HG02763 (cell line): Measurements from ENCODE around the gene SRXN1.
A peak's percentile ranks its signal among the peaks of the same experiment; 100 is the strongest.
"Not testable (repeated sequence)": the region's sequence is repeated elsewhere in the genome, so short reads cannot be mapped to it uniquely, and the experiment has no call there.

Experiments
- ATAC-seq: cut with Tn5 transposase; IDR thresholded peaks from one replicate; pipeline ENCODE4 v1.9.1; 2021; ENCODE audit warnings: mild to moderate bottlenecking, moderate library complexity; ENCODE audit not compliant: unreplicated experiment

Gene SRXN1

DNA sequence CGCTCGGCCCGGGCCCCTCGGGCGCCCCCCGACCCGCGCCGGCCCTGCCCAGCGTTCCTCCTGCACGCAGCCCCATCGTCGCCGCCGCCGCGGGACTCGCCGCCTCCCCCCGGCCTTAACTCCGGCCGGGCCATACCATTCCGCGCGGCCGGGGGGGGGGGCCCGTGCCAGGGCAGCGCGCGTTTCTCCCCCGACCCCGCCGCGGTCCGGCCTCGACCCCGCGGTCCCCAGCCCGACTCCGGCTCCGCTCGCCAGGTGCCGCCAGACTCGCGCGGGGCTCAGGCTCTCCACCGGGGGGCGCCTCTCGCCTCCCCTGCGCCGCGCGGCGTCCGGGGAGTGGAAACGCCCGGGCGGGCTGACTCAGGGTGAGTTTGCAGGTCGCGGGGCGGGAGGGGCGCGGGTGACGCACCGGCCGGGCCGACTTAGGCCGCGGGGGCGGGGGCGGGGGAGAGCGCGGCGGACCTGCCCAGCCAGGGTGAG lies at the start of gene SRXN1:
Gene SRXN1, minus strand, starts transcription at position 91 of the 480 bp plus-strand sequence. Its CDS starts 15 bp downstream, at position 76.
- ATAC-seq: peak; percentile 81

- no peak for ATAC-seq
Measured at GRCh38 chr20:701401-702129, 48.6 kb upstream of the SRXN1 start.

DNA sequence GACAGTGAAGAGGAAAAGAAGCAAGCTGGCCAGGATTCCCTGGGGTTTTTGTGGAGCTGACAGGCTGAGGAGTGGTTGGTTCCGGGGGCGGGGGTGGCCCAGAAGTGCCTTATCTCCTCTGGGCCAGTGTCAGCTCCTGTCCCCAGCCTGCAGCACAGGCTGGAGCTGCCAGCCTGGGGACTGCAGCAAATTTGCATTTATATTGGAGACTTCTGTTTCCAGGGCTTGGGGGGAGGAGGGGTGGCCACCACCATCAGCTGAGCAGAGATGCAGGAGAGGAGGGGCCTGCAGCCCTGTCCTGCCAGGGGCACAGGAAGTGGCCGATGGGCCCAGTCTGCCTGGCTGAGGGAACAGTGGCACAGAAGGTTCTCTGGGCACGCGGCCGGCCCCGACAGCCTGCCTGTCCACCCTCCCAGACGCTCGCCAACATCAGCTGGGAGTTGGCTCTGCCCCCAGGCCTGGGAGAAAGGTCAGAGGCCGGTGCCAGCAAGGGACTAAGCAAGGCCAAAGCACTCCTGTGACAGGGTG lies 46.9 kb upstream of the SRXN1 start:
- no peak for ATAC-seq

- ATAC-seq: no peak
Measured at GRCh38 chr20:699342-699741, 46.3 kb upstream of the SRXN1 start.

DNA sequence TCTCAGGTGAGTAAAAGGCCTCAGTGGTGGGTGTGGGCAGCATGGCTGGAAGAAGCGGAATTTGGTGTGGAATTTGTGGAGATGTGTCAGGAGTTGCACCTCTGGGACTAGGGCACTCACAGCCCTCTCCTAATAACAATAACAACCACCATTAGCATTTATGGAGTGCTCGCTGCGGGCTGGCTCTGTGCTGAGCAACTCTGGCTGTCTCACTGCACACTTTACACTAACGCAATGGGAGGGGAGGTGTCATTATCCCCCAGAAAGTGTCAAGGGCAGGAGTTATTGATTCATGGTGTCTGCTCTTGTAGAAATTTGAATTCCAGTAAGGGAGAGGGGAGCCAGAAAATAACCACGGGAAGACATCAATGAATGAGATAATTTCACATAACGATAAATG lies 45.3 kb upstream of the SRXN1 start:
- no peak for ATAC-seq

DNA sequence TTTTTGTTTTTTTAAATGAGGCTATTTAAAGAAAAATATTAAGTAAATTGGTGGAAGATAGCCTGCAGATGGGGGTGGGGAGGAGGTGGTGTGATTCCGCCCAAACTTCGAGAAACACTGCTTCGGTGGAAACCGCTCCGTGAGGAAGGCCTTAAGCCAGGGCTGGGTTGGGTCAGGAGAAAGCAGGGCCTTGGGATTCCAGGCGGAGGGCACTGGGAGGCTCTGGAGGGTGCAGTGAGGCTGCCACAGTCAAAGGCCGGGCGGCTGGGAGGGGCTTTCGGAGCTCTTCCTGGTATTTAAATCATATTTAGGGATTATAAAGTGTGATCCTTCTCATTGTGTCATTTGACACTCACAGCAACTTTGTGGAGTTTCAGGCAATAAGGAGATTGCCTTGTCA lies 44.8 kb upstream of the SRXN1 start:
- no peak for ATAC-seq

- no peak for ATAC-seq
Measured at GRCh38 chr20:695165-695866, 42.3 kb upstream of the SRXN1 start.

DNA sequence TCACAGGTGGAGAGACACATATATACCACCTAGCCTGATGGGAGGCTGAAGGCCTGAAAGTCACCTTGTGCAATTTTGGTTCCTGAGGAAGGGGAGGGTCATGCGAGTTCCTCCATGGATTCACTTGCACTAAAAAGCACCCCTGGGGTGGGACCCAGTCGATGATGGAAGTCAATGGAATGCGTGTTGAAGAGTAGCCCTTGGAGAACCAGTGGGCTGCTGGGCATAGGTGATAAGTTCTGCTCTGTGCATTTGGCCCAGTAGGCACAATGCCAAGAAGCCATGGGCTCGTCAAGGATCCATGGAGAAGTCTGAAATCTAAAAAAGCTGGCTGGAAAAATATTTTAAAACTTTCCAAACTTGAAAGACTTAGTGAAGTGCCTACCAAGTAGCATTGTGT lies 41.5 kb upstream of the SRXN1 start:
- no peak for ATAC-seq

DNA sequence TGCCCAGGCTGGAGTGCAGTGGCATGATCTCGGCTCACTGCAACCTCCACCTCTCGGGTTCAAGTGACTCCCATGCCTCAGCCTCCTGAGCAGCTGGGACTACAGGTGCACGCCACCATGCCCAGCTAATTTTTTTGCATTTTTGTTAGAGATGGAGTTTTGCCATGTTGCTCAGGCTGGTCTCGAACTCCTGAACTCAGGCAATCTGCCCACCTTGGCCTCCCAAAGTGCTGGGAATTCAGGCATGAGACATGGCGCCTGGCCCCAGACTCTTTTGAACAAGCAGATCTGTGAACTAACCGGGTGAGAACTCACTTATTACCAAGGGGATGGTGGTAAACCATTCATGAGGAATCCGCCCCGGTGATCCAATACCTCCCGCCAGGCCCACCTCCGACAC lies 40.8 kb upstream of the SRXN1 start:
- not testable (repeated sequence) for ATAC-seq

DNA sequence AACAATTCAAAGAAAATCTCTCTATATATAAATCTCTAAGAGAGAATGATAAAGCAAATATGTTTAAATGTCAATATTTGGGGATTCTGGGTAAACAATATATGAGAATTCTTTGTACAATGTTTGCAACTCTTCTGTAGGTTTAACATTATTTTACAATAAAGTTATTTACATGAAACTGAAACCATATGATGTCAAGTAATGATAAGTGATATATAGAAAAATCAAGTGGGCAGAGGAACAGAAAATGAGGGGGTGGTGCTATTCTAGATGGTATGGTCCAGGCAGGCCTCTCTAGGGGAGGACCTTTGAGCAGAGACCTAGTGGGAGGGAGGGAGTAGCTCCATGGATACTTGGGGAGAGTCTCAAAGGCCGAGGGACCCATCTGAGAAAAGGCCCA lies 39.0 kb upstream of the SRXN1 start:
- ATAC-seq: no peak

GRCh38 chr20:689947-690346 lies 36.9 kb upstream of the SRXN1 start:
- ATAC-seq: no peak

- no peak for ATAC-seq
Measured at GRCh38 chr20:689348-689747, 36.3 kb upstream of the SRXN1 start.

DNA sequence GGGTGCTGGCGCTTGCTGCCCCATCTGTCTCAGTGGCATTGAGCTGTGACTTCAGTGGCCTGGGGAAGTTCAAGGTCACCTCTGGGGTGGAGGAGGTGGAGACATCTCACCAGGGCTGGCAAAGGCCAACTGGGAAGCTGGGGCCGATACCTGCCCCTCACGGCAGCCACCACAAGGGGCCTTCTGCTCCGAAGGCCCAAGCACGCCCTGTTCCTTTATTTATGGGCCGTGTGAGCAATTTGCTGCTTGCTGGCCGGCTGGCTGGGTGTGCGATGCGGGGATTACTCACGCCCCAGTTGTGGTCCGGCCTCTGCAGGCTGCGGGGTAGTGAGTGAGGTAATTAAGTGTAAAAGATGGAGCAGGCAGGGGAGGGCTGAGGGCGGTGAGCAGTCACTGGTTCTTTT lies 35.8 kb upstream of the SRXN1 start:
- no peak for ATAC-seq

DNA sequence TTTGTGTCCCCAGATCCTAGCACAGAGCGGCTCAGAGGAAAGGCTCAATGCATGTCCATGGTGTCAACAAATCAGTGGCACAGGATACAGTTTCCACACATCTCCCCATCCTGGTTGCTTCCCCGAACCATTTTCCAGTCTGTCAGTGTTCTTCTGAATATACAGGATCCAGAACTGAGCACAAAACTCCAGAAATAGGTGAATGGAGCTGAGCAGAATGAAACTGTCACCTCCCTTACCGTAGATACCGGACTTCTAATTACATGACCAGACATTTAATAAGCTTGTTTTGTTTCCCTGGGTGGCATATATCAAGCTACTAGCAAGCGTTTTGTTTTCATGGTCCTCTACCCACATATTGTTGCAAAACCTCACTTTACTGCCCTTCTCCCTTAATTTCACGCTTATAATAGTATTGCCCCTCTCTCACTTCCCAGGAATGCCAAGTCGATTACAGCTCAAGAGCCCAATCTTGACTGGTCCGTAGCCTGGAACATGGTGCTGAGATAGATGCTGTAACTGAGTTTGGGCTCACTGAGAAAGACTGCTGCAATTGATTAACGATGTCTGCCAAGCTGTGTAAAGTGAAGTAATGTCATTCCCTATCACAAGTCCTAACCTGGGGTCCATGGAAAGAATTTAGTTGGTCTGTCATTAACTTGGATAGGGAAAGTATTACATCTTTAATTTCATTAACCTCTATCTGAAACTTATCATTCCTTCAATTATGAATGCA lies 34.6 kb upstream of the SRXN1 start:
- ATAC-seq: no peak

DNA sequence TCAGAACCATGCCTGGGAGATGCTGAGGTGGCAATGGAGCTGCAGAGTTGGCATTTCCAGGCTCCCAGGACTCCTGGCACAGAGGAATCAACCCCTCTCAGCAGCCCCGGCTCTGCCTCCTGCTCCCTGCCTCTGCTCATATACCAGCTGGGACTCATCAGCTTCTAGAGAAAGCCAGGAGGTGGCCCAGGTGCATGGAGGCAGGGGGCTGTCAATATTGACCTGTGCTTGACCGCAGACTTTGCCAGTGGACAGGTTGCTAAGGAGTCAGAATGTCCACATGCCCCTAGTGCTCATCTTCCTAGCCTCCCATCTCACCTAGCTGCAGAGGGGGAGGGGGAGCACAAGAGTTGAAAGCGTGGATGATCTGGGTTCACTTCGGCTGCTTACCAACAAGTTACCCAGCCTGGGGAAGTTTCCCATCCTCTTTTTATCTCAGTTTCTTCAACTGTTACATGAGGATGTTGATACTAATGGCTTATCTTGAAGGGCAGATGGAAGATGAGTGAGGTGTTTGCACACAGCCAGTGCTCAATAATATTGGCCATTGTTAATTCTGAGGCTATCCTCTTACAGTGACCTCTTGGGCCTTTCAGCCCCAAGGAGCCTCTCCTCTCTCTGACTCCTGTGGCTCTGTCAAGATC lies 31.8 kb upstream of the SRXN1 start:
- ATAC-seq: no peak

GRCh38 chr20:682123-682522 lies 29.1 kb upstream of the SRXN1 start:
- no peak for ATAC-seq

DNA sequence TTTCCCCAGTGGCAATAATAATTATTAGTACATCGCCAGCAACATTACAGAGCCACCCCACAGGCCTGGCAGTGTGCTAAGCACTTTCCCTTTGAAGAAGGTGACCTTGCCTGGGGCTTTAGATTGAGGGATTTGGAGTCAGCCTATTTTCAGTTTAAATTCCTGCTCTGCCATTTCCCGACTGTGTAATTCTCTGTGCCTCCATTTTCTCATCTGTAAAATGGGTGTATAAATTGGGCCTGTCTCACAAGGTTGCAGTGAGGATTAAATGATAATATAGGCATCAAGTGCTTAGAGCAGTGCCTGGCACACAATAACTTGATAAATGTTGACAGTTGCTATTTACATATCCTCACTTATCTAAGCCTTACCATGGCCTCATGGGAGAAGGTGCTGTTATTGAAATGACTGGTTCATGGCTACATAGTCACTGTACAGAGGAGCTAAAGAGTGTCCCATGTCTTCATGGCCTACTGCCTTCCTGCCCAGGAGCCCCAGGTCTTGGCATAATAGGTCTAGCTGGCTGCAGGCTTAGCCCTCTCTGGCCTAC lies 27.7 kb upstream of the SRXN1 start:
- no peak for ATAC-seq

DNA sequence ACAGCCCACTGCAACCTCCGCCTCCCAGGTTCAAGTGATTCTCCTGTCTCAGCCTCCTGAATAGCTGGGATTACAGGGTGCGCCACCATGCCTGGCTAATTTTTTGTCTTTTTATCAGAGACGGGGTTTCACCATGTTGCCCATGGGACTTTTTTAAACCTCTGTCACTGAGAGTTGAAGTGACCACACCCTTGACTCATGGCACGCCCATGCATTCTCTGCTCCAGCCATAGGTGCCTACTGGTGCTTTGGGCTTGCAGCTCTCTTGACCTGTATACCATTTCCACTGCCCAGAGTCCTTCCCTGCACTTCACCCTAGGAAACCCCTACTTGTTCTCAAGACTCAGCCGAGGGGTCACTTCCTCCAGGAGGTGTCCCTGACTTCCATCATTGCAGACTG lies 25.0 kb upstream of the SRXN1 start:
- no peak for ATAC-seq

DNA sequence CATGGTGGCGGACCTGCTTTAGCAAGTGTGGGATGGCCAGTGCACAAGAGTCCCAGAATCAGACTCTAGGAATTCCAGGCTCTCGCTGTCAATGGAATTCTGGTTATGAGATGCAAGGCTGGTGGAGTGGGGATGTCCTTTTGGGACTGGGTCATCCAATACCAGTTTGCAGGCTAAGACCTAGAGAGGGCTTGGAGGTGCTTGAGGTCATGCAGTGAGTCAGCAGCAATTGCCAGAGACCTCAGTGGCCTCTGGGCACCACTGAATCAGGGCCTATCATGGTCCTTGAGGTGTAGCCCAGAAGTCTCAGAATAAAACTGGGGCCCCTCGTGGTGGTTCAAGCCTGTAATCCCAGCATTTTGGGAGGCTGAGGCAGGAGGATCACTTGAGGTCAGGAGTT lies 24.0 kb upstream of the SRXN1 start:
- ATAC-seq: no peak

DNA sequence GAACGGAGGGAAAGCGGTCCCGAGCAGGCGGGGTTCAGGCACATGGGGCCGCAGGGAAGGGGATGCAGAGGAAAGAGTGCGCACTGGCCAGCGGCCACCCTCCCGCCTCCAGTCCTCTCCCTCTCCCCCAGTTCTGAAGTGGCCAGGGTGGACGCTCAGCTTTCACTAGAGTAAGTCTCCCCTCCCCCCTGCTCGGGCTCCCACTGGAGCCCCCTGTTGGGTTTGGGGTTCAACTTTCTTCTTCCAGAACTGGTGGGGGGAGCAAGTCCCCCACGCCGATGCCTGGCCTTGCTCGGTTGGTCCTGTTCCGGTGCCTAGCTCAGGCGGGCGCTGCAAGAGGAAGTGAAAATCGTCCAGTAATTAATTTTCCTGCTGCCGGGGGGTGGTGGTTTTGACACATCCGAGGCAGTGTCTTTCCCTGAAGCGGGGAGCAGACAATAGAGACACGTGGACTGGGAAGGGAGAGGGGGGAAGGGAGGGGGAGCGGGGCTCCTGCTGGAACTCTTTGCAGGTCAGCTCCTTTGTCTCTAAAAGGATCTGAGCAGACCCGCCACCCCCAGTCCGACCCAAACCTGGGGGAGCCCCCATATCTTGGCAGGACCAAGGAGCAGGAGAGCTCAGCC lies 23.4 kb upstream of the SRXN1 start:
- no peak for ATAC-seq
